Neural progenitor cell (in vitro differentiated cells): ENCODE results near the gene FKBP5. TPM values are rescaled to one million over a fixed set of nuclear protein-coding genes. Genes with fewer than 3 reads are reported as not detected.
"Not testable (repeated sequence)": the region's sequence is repeated elsewhere in the genome, so short reads cannot be mapped to it uniquely, and the experiment has no call there.

Source experiments
- DNase-seq: peaks from one replicate; pipeline ENCODE4 v3.0.0-alpha.2; 2016; ENCODE audit warnings: low spot score
- H2AFZ ChIP-seq: fragments of 200-600 bp; sonication (generic); replicated peaks from 2 replicates; pipeline ENCODE4 v1.6.1; 2016; ENCODE audit warnings: antibody characterized with exemption
- H3F3A ChIP-seq: fragments of 200-600 bp; sonication (generic); 2 replicates; pipeline ENCODE4 v1.6.1; 2016; ENCODE audit warnings: antibody characterized with exemption, low read depth
- H3K27ac ChIP-seq: fragments of 200-600 bp; sonication (generic); 2 replicates; pipeline ENCODE4 v1.5.1; 2016; ENCODE audit warnings: mild to moderate bottlenecking
- H3K27me3 ChIP-seq: fragments of 200-600 bp; sonication (generic); 2 replicates; pipeline ENCODE4 v1.6.1; 2016; ENCODE audit warnings: mild to moderate bottlenecking, moderate library complexity
- H3K36me3 ChIP-seq: fragments of 200-600 bp; sonication (generic); 2 replicates; pipeline ENCODE4 v1.5.1; 2016
- H3K4me1 ChIP-seq: fragments of 200-600 bp; sonication (generic); 2 replicates; pipeline ENCODE4 v1.6.1; 2016; ENCODE audit warnings: mixed run types
- H3K4me2 ChIP-seq: fragments of 200-600 bp; sonication (generic); 2 replicates; pipeline ENCODE4 v1.6.1; 2016
- H3K4me3 ChIP-seq: fragments of 200-600 bp; sonication (generic); 2 replicates; pipeline ENCODE4 v1.5.1; 2016
- H3K79me2 ChIP-seq: fragments of 200-600 bp; sonication (generic); 2 replicates; pipeline ENCODE4 v1.6.1; 2016; ENCODE audit warnings: low read depth
- H3K9ac ChIP-seq: fragments of 200-600 bp; sonication (generic); 2 replicates; pipeline ENCODE4 v1.6.1; 2016
- H3K9me3 ChIP-seq: fragments of 200-600 bp; sonication (generic); 2 replicates; pipeline ENCODE4 v1.5.1; 2016; ENCODE audit warnings: low read depth
- H4K20me1 ChIP-seq: fragments of 200-600 bp; sonication (generic); 2 replicates; pipeline ENCODE4 v1.6.1; 2016; ENCODE audit warnings: low read depth
- H3K27ac Mint-ChIP-seq: 3 replicates; pipeline ENCODE4 v1.8.0; 2021; ENCODE audit warnings: mixed read lengths
- H3K27me3 Mint-ChIP-seq: 2 replicates; pipeline ENCODE4 v1.8.0; 2022; ENCODE audit warnings: low read depth, mild to moderate bottlenecking, inconsistent platforms, moderate library complexity, mixed read lengths; ENCODE audit not compliant: insufficient read depth
- H3K36me3 Mint-ChIP-seq: 3 replicates; pipeline ENCODE4 v1.8.0; 2021; ENCODE audit warnings: mixed read lengths
- H3K4me1 Mint-ChIP-seq: 3 replicates; pipeline ENCODE4 v1.8.0; 2021; ENCODE audit warnings: mixed read lengths
- H3K4me3 Mint-ChIP-seq: 3 replicates; pipeline ENCODE4 v1.8.0; 2021; ENCODE audit warnings: mild to moderate bottlenecking, moderate library complexity, mixed read lengths
- H3K9me3 Mint-ChIP-seq: 3 replicates; pipeline ENCODE4 v1.8.0; 2020; ENCODE audit warnings: mixed read lengths
- CTCF ChIP-seq: fragments of 200-600 bp; sonication (generic); IDR thresholded peaks from 2 replicates; pipeline ENCODE4 v1.5.1; 2017; ENCODE audit warnings: antibody characterized with exemption, mild to moderate bottlenecking
- EZH2 ChIP-seq: fragments of 200-600 bp; sonication (generic); IDR thresholded peaks from 2 replicates; pipeline ENCODE4 v1.6.1; 2017; ENCODE audit warnings: antibody characterized with exemption, mild to moderate bottlenecking, moderate library complexity
- EZH2phosphoT487 ChIP-seq: fragments of 200-600 bp; sonication (generic); IDR thresholded peaks from 2 replicates; pipeline ENCODE4 v1.6.1; 2017; ENCODE audit warnings: antibody characterized with exemption
- total RNA-seq: library from RNA; depleted of rRNA; stranded (reverse); fragments of >200 nt; gene quantifications from 2 replicates; pipeline ENCODE4 v1.2.3, GENCODE V29; 2015; ENCODE audit warnings: low replicate concordance

FKBP5 gene
- total RNA-seq, 1 donor from 2014 or later: 20.9 TPM

GRCh38 chr6:35674594-35674993, 14.1 kb downstream of the FKBP5 start:
- no peak for DNase-seq
- Mint-ChIP-seq H3K27me3 (no peaks in the 10 kb centered on the region), H3K36me3 (peaks cover 11% of the 10 kb centered on the region), H3K27ac (no peak overlapping the region), H3K9me3 (no peaks in the 10 kb centered on the region), H3K4me3 (no peak overlapping the region), H3K4me1 (peaks cover 16% of the 10 kb centered on the region)
- H3K27ac ChIP-seq: no peak overlapping the region
- no peak overlapping the region for H3K9ac ChIP-seq
- H3K4me1 ChIP-seq: peaks cover 3% of the 10 kb centered on the region
- no peak overlapping the region for H3K4me3 ChIP-seq
- no peaks in the 10 kb centered on the region for H3K9me3 ChIP-seq
- no peaks in the 10 kb centered on the region for H3K27me3 ChIP-seq
- no peaks in the 10 kb centered on the region for H3K36me3 ChIP-seq
- peaks cover 7% of the 10 kb centered on the region for H4K20me1 ChIP-seq
- H3F3A ChIP-seq: no peaks in the 10 kb centered on the region
- peaks cover 97% of the 10 kb centered on the region for H3K79me2 ChIP-seq
- H2AFZ ChIP-seq: no peak overlapping the region
- no peak overlapping the region for H3K4me2 ChIP-seq
- TF ChIP-seq CTCF (no peak), EZH2phosphoT487 (no peak), EZH2 (no peak)

GRCh38 chr6:35673755-35674154, 15.0 kb downstream of the FKBP5 start:
- H3K4me1 ChIP-seq: peaks cover 3% of the 10 kb centered on the region
- Mint-ChIP-seq H3K4me1 (peaks cover 23% of the 10 kb centered on the region), H3K27ac (no peak overlapping the region), H3K9me3 (no peaks in the 10 kb centered on the region), H3K36me3 (peaks cover 4% of the 10 kb centered on the region), H3K4me3 (no peak overlapping the region), H3K27me3 (no peaks in the 10 kb centered on the region)
- H3K4me2 ChIP-seq: no peak overlapping the region
- no peaks in the 10 kb centered on the region for H3K36me3 ChIP-seq
- TF ChIP-seq EZH2 (no peak), CTCF (no peak), EZH2phosphoT487 (no peak)
- no peaks in the 10 kb centered on the region for H3K27me3 ChIP-seq
- H3K27ac ChIP-seq: no peak overlapping the region
- H3K9me3 ChIP-seq: no peaks in the 10 kb centered on the region
- no peak overlapping the region for H2AFZ ChIP-seq
- peaks cover 97% of the 10 kb centered on the region for H3K79me2 ChIP-seq
- no peak overlapping the region for H3K4me3 ChIP-seq
- no peak overlapping the region for H3K9ac ChIP-seq
- no peaks in the 10 kb centered on the region for H3F3A ChIP-seq
- no peak for DNase-seq
- peaks cover 10% of the 10 kb centered on the region for H4K20me1 ChIP-seq

GRCh38 chr6:35673284-35673666, 15.4 kb downstream of the FKBP5 start:
- not testable (repeated sequence) for H3F3A ChIP-seq, H3K4me2 ChIP-seq, H3K9ac ChIP-seq, H3K27ac ChIP-seq, H3K9me3 Mint-ChIP-seq, H3K27ac Mint-ChIP-seq, H3K4me3 Mint-ChIP-seq, H3K27me3 Mint-ChIP-seq, H2AFZ ChIP-seq, H3K4me3 ChIP-seq, H3K36me3 Mint-ChIP-seq, H3K27me3 ChIP-seq, H3K36me3 ChIP-seq, H3K4me1 ChIP-seq, DNase-seq, H3K9me3 ChIP-seq
- H3K4me1 Mint-ChIP-seq: peaks cover 23% of the 10 kb centered on the region
- H3K79me2 ChIP-seq: peaks cover 97% of the 10 kb centered on the region
- peaks cover 11% of the 10 kb centered on the region for H4K20me1 ChIP-seq

GRCh38 chr6:35670453-35670852, 18.3 kb downstream of the FKBP5 start:
- not testable (repeated sequence) for H3K27me3 Mint-ChIP-seq, H3K36me3 Mint-ChIP-seq, H3K9me3 ChIP-seq, DNase-seq, H3K27ac ChIP-seq, H3K4me3 Mint-ChIP-seq, H3K4me2 ChIP-seq, H3K9ac ChIP-seq, H3K27me3 ChIP-seq, H3K9me3 Mint-ChIP-seq, H2AFZ ChIP-seq, H3F3A ChIP-seq, H3K4me1 ChIP-seq, H3K4me3 ChIP-seq, H3K27ac Mint-ChIP-seq, H3K36me3 ChIP-seq
- peaks cover 12% of the 10 kb centered on the region for H3K4me1 Mint-ChIP-seq
- H4K20me1 ChIP-seq: peaks cover 23% of the 10 kb centered on the region
- H3K79me2 ChIP-seq: peaks cover 99% of the 10 kb centered on the region
